HG03378 (cell line): ENCODE data around the gene EXOC1.

Experiments used
- ATAC-seq: cut with Tn5 transposase; IDR thresholded peaks from one replicate; pipeline ENCODE4 v1.9.1; 2021; ENCODE audit warnings: mild to moderate bottlenecking, moderate library complexity; ENCODE audit not compliant: unreplicated experiment

Gene EXOC1

GRCh38 chr4:55854129-55854528 is 681 bp downstream of the EXOC1 start:
- ATAC-seq: no peak

- ATAC-seq: no peak
These were observed 4.1 kb downstream of the EXOC1 start for GRCh38 chr4:55857586-55857985.

GRCh38 chr4:55859711-55860110 is 6.3 kb downstream of the EXOC1 start:
- ATAC-seq: no peak

GRCh38 chr4:55864577-55865223 is 11.3 kb downstream of the EXOC1 start:
- no peak for ATAC-seq

GRCh38 chr4:55865228-55865806 is 11.9 kb downstream of the EXOC1 start:
- no peak for ATAC-seq

- peak; percentile 91 for ATAC-seq
These were observed 13.0 kb downstream of the EXOC1 start for GRCh38 chr4:55866290-55866907.

GRCh38 chr4:55866973-55867574 is 13.6 kb downstream of the EXOC1 start:
- ATAC-seq: peak; percentile 81

GRCh38 chr4:55868581-55869090 is 15.2 kb downstream of the EXOC1 start:
- ATAC-seq: no peak

GRCh38 chr4:55871299-55871800 is 17.9 kb downstream of the EXOC1 start:
- ATAC-seq: no peak

- no peak for ATAC-seq
These were observed 21.4 kb downstream of the EXOC1 start for GRCh38 chr4:55874831-55875230.

- ATAC-seq: no peak
These were observed 22.9 kb downstream of the EXOC1 start for GRCh38 chr4:55876387-55876786.

- no peak for ATAC-seq
These were observed 25.8 kb downstream of the EXOC1 start for GRCh38 chr4:55879224-55879623.

GRCh38 chr4:55880652-55881280 is 27.3 kb downstream of the EXOC1 start:
- no peak for ATAC-seq

- no peak for ATAC-seq
These were observed 30.8 kb downstream of the EXOC1 start for GRCh38 chr4:55884093-55884850.

GRCh38 chr4:55884851-55885219 is 31.4 kb downstream of the EXOC1 start:
- no peak for ATAC-seq

- no peak for ATAC-seq
These were observed 34.1 kb downstream of the EXOC1 start for GRCh38 chr4:55887594-55887993.

- ATAC-seq: no peak
These were observed 38.7 kb downstream of the EXOC1 start for GRCh38 chr4:55892156-55892555.

- ATAC-seq: no peak
These were observed 43.2 kb downstream of the EXOC1 start for GRCh38 chr4:55896622-55897021.

- ATAC-seq: no peak
These were observed 49.2 kb downstream of the EXOC1 start for GRCh38 chr4:55902677-55903076.

GRCh38 chr4:55903577-55903976 is 50.1 kb downstream of the EXOC1 start:
- no peak for ATAC-seq

GRCh38 chr4:55904576-55904975 is 51.1 kb downstream of the EXOC1 start:
- no peak for ATAC-seq
